ENCODE results near the gene KRTAP3-2.
"Not testable (repeated sequence)": the region's sequence is repeated elsewhere in the genome, so short reads cannot be mapped to it uniquely, and the experiment has no call there.

KRTAP3-2 gene

DNA sequence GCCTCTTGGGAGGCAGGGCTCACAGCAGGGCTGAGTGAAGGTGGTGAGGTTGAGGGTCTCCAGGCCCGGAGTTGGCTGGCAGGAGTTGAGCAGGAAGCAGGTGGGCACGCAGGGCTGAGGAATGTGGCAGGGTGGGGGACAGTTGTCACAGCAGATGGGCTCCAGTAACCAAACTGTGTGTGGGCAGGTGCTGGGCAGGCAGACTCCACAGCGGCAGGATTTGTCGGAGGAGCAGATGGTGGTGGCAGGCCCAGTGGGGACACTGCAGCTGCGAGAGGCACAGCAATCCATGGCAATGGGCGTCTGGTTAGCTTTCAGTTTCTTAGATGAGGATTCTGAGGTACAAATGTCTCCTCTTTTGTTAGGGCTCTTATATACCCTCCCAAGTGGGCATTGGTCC is at the start of gene KRTAP3-2:
TSS of gene KRTAP3-2 (minus strand) at position 344 of the 400 bp plus-strand sequence. CDS start at position 291, 53 bp downstream.
- DNase-seq (ENCODE audit: low spot score) = not testable (repeated sequence)

GRCh38 chr17:41049110-41049509 is 49.4 kb upstream of the KRTAP3-2 start:
- DNase-seq (ENCODE audit: low spot score) = no peak

DNA sequence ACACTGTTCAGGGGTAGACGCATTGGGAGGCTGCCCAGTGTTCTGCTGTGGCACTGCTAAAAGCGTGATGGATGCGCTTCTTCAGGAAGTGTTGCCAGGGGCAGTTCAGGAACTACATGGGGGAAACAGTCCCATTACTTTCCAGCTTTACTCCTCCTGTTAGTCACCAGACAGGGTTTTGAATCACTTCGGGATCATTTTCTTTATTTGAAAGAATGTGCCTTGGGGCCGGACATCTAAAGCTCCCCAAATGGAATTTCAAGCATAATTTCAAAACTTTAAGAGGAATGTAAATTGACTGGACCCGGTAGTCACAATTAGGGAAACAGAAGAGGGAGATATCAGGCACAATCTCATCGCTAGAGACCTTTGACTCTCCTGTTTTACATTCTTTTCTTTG is 48.7 kb upstream of the KRTAP3-2 start:
- DNase-seq (ENCODE audit: low spot score) = no peak

- not testable (repeated sequence) for DNase-seq (ENCODE audit: low spot score)
Measured at GRCh38 chr17:41046735-41047465, 47.2 kb upstream of the KRTAP3-2 start, which contains the start of gene KRTAP2-1. TSS of gene KRTAP2-1 (minus strand) at chr17:41047316. CDS start at chr17:41047267, 49 bp downstream.

- DNase-seq (ENCODE audit: low spot score) = no peak
Measured at GRCh38 chr17:41042953-41043352, 43.2 kb upstream of the KRTAP3-2 start.

- not testable (repeated sequence) for DNase-seq (ENCODE audit: low spot score)
Measured at GRCh38 chr17:41040783-41041571, 41.3 kb upstream of the KRTAP3-2 start, which contains the start of gene KRTAP1-1. TSS of gene KRTAP1-1 (minus strand) at chr17:41041450. CDS start at chr17:41041397, 53 bp downstream.

DNA sequence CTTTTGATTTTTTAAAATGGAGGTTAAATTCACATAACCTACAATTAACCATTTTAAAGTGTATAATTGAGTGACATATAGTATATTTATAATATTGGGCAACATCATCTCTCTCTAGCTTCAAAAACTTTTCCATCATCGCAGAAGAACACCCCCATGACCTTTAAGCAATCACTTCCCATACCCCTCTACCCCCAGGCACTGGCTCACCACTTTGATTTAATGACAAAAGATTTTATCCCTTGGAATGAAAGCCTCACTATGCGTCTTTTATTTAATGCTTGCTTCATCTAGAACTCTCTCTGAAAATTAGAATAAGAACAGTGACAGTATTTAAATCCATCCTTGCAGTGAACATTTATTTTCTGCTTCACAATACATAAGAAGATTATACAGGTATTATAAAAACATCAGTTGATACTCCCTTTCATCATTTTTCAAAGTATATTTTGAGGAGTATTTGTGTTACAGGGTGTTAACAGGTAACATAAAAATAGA is 38.2 kb upstream of the KRTAP3-2 start:
- no peak for DNase-seq (ENCODE audit: low spot score)

GRCh38 chr17:41034346-41034935 is 34.7 kb upstream of the KRTAP3-2 start, which contains the start of gene KRTAP1-3:
TSS of gene KRTAP1-3 (minus strand) at chr17:41034874. CDS start at chr17:41034821, 53 bp downstream.
- DNase-seq (ENCODE audit: low spot score) = not testable (repeated sequence)

- DNase-seq (ENCODE audit: low spot score) = no peak
Measured at GRCh38 chr17:41029633-41030245, 30.0 kb upstream of the KRTAP3-2 start, which contains the start of gene KRTAP1-4. TSS of gene KRTAP1-4 (minus strand) at chr17:41030195. CDS start at chr17:41030078, 117 bp downstream.

GRCh38 chr17:41026715-41027471 is 27.2 kb upstream of the KRTAP3-2 start, which contains the start of gene KRTAP1-5:
TSS of gene KRTAP1-5 (minus strand) at chr17:41027208. CDS start at chr17:41027155, 53 bp downstream.
- no peak for DNase-seq (ENCODE audit: low spot score)

GRCh38 chr17:41024697-41025096 is 25.0 kb upstream of the KRTAP3-2 start:
- no peak for DNase-seq (ENCODE audit: low spot score)

DNA sequence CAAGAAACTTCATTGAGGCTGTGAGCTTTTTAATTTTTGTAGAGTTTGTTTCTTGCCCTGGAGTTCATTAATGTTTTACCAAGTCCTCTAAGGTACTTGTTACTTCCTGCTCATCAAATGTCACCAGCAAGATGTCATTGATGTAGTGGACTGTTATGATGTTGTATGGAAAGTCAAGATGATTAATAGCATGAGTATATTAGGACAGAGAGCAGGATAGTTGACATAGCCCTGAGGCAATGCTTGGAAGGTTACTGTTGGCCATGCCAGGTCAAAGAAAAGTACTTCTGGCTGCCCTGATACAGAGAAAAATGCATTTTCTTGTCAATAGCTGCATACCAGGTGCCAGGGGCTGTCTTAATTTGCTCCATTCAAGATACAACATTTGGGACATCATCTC is 20.6 kb upstream of the KRTAP3-2 start:
- no peak for DNase-seq (ENCODE audit: low spot score)

DNA sequence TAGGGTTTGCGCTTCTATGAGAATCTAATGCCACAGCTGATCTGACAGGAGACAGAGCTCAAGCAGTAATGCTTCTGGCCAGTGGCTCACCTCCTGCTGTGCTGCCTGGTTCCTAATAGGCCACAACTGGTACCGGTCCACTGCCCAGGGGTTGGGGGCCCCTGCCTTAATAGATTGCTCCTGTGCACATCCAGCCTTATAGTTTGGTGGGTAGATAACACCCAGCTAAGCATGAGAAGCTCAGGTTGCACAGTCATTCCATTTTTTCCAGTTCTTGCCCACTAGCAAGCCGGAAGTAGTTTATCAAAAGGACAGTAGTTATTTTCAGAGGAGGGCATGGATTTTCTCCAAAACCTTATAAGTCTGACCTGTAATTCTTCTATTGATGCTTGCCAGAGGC is 19.7 kb upstream of the KRTAP3-2 start:
- no peak for DNase-seq (ENCODE audit: low spot score)

DNA sequence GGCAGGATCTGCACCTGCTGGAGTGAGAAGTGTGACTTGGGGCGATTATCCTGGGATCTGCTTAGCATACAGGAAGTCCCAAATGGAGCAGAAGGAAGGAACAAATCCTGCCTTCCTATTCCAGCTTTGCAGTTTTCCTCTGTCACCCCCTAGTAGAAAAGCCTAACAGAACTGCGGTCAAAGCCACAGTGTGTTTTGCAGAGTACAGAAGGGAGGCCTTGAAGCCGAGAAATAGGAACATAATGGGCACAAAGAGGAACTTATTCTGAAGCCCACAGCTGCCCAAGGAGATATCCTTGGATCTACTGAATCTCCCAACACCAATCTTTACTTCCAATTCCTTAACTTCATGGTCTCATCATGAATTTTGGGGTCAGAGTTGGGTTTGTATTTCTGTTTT is 18.8 kb upstream of the KRTAP3-2 start:
- DNase-seq (ENCODE audit: low spot score) = no peak

- DNase-seq (ENCODE audit: low spot score) = no peak
Measured at GRCh38 chr17:41016578-41017215, 17.0 kb upstream of the KRTAP3-2 start.

- DNase-seq (ENCODE audit: low spot score) = no peak
Measured at GRCh38 chr17:41015454-41015853, 15.7 kb upstream of the KRTAP3-2 start.

- DNase-seq (ENCODE audit: low spot score) = no peak
Measured at GRCh38 chr17:41013606-41014005, 13.9 kb upstream of the KRTAP3-2 start.

DNA sequence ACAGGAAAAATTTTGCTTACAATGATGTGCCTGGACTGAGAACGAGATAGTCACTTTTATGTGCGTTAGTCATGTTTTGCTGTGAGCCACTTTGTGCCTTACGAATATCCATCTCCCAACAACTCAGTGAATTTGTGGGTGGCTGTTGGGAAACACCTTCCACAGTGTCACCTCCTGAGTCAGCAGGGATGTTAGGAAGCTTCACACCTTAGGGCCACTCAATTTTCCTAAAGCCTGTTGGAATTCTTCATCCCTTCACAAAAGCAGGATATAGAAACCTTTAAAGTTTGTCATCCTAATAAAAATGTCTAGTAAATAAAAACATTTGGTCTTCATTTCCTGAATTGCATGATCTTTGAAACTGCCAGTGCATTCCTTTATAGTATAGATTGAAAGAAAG is 13.5 kb upstream of the KRTAP3-2 start:
- DNase-seq (ENCODE audit: low spot score) = no peak

DNA sequence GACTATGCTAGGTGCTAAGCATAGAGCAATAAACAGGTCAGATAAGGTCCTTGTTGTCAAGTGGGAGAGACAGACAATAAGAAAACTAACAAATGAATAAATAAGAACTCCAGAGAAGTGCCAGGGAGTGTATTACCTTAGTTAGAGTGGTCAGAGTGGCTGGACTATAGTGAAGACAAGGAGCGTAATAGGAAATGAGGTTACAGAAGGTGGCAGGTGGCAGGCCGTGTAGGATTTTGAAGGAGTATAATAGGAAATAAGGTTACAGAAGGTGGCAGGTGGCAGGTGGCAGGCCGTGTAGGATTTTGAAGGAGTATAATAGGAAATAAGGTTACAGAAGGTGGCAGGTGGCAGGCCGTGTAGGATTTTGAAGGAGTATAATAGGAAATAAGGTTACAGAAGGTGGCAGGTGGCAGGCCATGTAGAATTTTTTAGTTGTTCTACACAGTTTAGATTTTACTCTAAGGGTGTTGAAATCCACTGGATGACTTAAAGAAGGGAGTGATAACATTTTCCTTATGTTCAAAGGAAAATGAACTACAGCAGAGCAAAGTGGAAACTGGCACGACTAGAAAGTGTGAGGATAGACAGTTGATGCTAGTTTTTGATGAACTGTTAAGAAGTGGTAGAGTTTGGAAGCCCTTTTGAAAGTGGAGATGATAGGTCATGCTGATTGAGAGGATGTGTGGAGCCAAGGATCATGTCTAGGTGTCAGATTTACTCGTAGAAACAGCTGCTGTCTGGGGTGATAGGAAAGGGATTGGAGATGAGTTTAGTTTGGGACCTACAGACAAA is 12.8 kb upstream of the KRTAP3-2 start:
- DNase-seq (ENCODE audit: low spot score) = no peak
